NCI-H187 (cell line): ENCODE results near the gene NIM1K.
"Not testable (repeated sequence)": the region's sequence is repeated elsewhere in the genome, so short reads cannot be mapped to it uniquely, and the experiment has no call there.

Experiments used
- DNase-seq, 2 experiments: peaks; one replicate each; lab custom pipeline; 2025; lab: John Stamatoyannopoulos, UW

Gene NIM1K

DNA sequence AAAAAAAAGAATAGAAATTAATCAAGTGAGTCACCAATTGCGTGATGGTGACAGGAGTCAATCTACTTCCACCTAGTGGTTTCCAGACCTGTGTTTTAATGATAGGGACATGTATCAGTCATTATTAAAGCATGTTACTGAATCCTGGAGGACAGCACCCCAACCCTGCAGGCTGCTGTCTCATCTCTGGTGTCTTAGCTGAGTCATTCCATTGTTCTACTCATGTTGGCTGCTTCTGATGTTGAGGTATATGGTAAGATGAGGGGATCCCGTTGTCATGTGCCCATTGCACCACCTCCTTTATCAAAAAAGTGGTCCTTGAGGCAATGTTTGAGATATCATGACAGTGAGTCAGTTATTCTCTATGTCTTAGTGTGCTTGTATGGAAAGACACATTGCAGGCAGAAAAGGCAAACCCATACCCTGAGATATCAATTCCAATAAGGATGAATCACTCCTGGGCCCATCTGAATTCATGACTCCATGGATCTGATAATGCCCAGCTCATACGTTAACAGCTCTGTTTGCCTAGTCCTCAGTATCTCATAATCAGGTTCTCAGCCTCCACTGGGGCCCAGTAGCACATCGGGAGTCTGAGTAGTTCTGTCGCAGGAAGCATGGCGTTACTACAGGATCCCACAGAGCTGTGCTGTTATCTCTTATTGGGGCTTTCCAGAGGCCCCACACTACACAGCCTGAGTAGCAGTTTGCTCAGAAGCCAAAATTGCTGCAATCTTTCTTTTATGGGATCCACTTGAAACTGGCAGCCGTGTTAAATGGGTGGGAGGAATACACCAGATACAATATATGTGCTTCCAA, 90.0 kb downstream of the NIM1K start:
- no peak for DNase-seq

DNA sequence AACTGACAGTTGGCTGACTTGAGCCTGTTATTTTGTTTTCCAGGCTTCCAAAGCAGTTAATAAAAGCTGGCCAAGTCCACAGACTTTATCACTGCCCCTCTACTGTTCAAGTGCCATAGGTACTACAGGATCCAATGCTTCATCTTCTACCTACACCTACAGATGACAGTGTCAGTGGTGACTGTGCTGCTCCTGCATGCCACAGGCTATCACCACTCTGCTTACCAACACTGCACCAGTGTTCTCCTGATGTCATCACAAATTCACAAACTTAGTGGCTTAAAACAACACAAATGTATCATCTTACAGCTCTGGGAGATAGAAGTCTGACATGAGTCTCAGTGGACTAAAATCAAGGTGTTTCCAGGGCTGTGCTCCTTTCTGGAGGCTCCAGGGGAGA, 94.6 kb downstream of the NIM1K start:
- DNase-seq, result no peak

GRCh38 chr5:43287493-43287892, 95.5 kb downstream of the NIM1K start:
- DNase-seq, result no peak

DNA sequence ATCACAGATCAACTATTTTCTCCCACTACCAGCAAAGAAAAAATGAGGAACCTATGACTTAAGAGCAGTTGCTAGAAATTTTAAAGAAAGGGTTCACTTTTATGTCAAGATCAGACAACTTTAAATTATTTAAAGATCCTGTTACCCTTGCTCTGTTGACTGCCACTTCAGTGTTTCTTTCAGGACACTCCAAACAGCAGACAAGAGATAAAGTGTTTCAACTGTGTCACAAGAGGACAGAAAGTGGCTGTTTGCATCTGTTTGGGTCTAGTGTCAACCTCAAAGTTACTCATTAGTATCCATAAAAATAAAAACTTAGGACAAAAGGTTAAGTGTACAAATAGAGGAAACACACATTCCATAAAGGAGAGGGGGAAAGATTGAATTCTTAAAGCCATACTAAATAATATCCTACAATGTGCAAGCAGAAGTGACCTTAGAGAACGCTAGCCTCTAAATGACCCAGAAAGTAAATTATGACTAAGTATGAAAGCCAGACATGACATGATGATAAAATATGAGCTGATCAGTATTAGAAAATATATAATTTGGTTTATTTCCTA, 96.3 kb downstream of the NIM1K start:
- no peak for DNase-seq

GRCh38 chr5:43290726-43291125, 98.7 kb downstream of the NIM1K start:
- no peak for DNase-seq

GRCh38 chr5:43294226-43294625, 102.2 kb downstream of the NIM1K start:
- DNase-seq, result no peak

- no peak for DNase-seq
These were observed 103.2 kb downstream of the NIM1K start for GRCh38 chr5:43295202-43295601.

- DNase-seq, result no peak
These were observed 104.8 kb downstream of the NIM1K start for GRCh38 chr5:43296835-43297234.

- DNase-seq, result no peak
These were observed 106.4 kb downstream of the NIM1K start for GRCh38 chr5:43298443-43298842.

GRCh38 chr5:43300112-43300511, 108.1 kb downstream of the NIM1K start:
- DNase-seq, result no peak

DNA sequence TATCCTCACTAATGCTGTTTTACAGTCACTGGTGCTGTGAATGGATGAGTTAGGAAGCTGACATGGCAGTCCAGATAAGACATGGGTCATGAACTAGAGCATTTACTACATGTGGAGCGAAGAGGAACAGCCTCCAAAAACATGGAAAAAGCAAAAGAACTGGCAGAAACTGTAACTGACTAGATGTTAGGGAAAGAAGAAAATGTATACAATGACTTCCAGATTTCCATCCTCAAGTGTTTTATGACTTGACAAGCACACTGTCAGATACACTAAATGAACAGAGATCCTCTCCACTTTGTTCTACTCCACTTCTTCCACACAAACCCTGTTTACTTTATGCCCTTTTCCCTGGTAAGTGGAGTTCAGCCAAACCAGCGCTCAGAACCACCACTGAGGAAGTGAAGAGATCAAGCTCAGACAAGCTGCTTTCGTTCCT, 109.6 kb downstream of the NIM1K start:
- DNase-seq, result peak; percentile 46 to 61

DNA sequence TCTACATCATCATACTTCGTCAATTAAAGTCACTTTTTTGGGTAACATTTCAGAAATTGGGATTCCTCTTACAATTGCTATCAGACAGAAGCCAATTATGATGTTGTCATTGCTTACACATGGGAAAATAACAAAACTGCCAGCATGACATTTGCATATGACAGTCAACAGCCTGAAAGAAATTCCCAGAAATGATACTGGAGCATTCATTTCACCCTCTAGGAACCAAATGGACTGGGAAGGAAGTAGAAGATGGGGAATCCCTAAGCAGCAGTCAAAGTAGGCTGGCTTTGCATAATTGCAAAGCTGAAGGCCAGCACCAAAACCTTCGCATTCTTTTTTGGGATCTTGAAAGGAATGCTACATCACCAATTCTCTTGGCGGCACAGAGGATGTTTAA, 110.5 kb downstream of the NIM1K start:
- no peak for DNase-seq

DNA sequence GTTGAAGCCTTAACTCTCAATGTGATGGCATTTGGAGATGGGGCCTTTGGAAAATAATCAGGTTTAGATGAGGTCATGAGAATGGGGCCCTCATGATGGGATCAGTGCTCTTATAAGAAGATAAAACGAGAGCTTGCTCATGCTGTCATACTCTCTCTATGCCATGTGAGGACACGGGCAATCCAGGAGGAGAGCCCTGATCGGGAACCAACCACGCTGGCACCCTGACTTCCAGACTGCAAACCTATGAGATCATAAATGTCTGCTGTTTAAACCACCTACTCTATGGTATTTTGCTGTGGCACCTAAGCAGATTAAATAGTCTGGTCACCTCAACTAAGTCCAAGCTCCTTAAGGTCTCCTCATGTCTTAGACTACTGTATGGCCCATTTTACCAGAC, 111.2 kb downstream of the NIM1K start:
- no peak for DNase-seq

- DNase-seq, result no peak
These were observed 112.5 kb downstream of the NIM1K start for GRCh38 chr5:43304525-43304924.

DNA sequence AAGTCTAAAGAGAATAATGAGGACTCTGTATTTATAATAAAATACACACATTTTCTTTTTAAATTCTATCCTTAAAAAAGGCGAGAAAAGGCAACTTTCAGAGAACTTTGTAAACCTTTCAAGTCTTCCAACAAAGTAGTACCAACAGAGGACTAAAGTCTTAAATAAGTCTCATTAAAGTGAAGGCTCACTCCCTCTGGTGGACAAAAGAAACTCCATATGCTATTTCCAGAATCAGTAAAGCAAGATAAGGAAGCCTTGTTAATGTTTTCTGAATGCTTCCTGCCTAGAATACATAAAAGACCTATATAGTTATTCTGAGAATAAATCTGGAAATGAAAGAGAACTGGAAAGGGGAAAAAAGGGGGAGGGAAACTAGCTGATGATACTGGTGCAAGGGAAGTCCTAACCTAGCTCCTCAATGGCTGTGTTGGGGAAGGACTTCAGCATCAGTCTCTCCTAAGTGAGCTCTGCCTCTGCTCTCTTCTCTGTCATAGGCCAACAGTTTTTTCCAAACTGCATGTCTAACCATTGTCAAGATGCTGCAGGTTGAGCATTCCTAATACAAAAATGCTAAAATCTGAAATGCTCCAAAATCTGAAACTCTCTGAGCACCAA, 114.0 kb downstream of the NIM1K start:
- peak; percentile 8 to 9 for DNase-seq

- DNase-seq, result not testable (repeated sequence)
These were observed 114.9 kb downstream of the NIM1K start for GRCh38 chr5:43306954-43307353.

- no peak for DNase-seq
These were observed 117.1 kb downstream of the NIM1K start for GRCh38 chr5:43309122-43309521.

DNA sequence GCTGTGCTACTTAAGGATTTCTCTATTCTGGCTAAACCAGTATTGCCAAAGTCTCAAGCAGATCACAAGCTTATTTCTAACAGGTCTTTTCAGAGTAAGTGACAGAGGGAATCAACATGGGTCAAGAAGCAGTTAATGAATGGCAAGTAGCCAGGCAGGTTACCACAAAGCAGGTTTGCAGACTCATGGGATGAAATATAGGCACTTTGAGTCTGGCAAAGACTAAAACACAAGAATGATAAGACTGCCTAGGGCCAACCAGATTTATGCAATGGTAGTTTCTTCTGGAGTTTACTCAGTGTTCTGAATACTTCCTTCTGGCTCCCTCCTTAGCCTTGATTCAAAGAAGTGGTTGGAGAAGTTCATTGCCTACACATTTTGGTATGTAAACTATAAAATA, 117.6 kb downstream of the NIM1K start:
- DNase-seq, result no peak

- no peak for DNase-seq
These were observed 120.1 kb downstream of the NIM1K start for GRCh38 chr5:43312076-43312661.

- peak in 1 of 2 experiments; percentile 42 for DNase-seq
These were observed 120.6 kb downstream of the NIM1K start for GRCh38 chr5:43312699-43313034.

DNA sequence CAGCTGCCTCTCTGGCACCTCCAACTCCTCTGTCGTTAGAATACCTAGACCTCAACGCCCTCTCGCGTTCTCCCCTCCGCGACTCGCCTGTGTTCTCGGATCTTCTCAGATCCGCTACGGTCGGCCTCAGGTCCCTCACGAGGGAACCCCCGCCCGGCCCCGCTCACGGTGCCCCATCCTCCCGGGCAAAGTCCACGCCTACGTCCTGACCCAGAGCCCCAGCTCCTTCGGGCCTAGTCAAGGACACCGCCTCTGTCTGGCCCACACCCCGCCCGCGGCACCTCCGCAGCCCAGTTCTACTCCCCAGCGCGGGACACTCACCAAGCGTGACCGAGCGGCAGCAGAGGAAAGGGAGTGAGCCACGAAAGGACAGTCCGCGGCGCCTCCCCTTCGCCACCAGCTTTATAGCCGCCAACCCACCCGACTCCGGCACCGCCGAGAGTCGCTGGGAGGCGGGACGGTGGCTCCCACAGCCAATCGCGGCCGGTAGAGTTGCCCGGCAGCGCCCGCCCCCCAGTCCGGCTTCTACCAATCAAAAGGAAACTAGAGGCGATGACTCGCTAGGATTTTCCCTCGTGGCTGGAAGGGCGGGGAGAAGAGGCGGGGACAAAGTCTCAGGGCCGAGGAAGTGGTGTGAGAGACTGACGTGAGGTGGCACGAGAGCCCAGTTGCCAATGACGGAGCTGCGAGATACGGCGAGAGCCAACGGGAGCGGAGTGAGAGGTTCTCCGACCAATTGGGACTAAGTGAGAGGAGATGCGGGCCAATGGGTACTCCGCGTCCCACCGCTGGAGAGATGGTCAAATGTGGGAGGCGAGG, 121.2 kb downstream of the NIM1K start, which contains the start of gene HMGCS1:
Gene HMGCS1, minus strand, starts transcription at position 378 of the 819 bp plus-strand sequence. CDS start 14,447 bp downstream, outside the sequence.
- DNase-seq, result peak; percentile 99 to 100
